GM12874 (cell line): Measurements from ENCODE around the gene FBRS.

Experiments
- CTCF ChIP-seq: IDR thresholded peaks from 2 replicates; pipeline ENCODE4 v1.5.1; 2011; ENCODE audit warnings: low read depth, mild to moderate bottlenecking, control low read depth, low read length, moderate library complexity; ENCODE audit not compliant: insufficient read depth

Gene FBRS

GRCh38 chr16:30699615-30700099 lies 41.4 kb downstream of the FBRS start:
- TF ChIP-seq CTCF: no peak

- no peak for TF ChIP-seq CTCF
These were observed 42.3 kb downstream of the FBRS start for GRCh38 chr16:30700491-30700890.

GRCh38 chr16:30700971-30701370 lies 42.7 kb downstream of the FBRS start:
- TF ChIP-seq CTCF: no peak

- no peak for TF ChIP-seq CTCF
These were observed 45.7 kb downstream of the FBRS start for GRCh38 chr16:30703971-30704370.

GRCh38 chr16:30706046-30706445 lies 47.8 kb downstream of the FBRS start:
- TF ChIP-seq CTCF: no peak

GRCh38 chr16:30710971-30711370 lies 52.7 kb downstream of the FBRS start:
- TF ChIP-seq CTCF: no peak

- TF ChIP-seq CTCF: no peak
These were observed 53.5 kb downstream of the FBRS start for GRCh38 chr16:30711712-30712111.
